Left ventricle myocardium inferior (tissue), 1 donor: ENCODE data around the gene AGPAT2. TPM values are rescaled to one million over a fixed set of nuclear protein-coding genes. Genes with fewer than 3 reads are reported as not detected.

Experiments used
- DNase-seq: peaks from one replicate; pipeline ENCODE4 v3.0.0-alpha.2; 2020
- H3K27ac ChIP-seq: fragments of 200-600 bp; replicated peaks from 2 replicates; pipeline ENCODE4 v1.8.0; 2021
- H3K27me3 ChIP-seq: fragments of 200-600 bp; 2 replicates; pipeline ENCODE4 v1.8.0; 2021; ENCODE audit warnings: low read depth
- H3K36me3 ChIP-seq: fragments of 200-600 bp; 2 replicates; pipeline ENCODE4 v1.8.0; 2021
- H3K4me1 ChIP-seq: fragments of 200-600 bp; 2 replicates; pipeline ENCODE4 v1.8.0; 2021
- H3K4me3 ChIP-seq: fragments of 200-600 bp; 2 replicates; pipeline ENCODE4 v1.8.0; 2021; ENCODE audit warnings: mild to moderate bottlenecking, moderate library complexity
- H3K9me3 ChIP-seq: fragments of 200-600 bp; replicated peaks from 2 replicates; pipeline ENCODE4 v1.8.0; 2021
- intact Hi-C: fragments of 100-400 bp; cut with micrococcal nuclease; formaldehyde crosslinking; loops from one replicate; pipeline ENCODE4 v1.11.0; 2022
- total RNA-seq: library from RNA; stranded (reverse); fragmentation: NEBNext Ultra II Directional; extraction: Animal tissue kit (Norgen Biotek cat#: 25700); gene quantifications from one replicate; pipeline ENCODE4 v1.2.1, GENCODE V29; 2021
- TF ChIP-seq, protein P1 (sequence below): fragments of 200-600 bp; IDR thresholded peaks from 2 replicates; pipeline ENCODE4 v1.8.0; 2021; ENCODE audit warnings: antibody characterized with exemption, mild to moderate bottlenecking, borderline replicate concordance
- donor health status: DM: no; HTN: yes; CAD: no; lungs with severe emphysema.

AGPAT2 gene
- total RNA-seq, 1 donor from 2014 or later = 48.8 TPM

DNA sequence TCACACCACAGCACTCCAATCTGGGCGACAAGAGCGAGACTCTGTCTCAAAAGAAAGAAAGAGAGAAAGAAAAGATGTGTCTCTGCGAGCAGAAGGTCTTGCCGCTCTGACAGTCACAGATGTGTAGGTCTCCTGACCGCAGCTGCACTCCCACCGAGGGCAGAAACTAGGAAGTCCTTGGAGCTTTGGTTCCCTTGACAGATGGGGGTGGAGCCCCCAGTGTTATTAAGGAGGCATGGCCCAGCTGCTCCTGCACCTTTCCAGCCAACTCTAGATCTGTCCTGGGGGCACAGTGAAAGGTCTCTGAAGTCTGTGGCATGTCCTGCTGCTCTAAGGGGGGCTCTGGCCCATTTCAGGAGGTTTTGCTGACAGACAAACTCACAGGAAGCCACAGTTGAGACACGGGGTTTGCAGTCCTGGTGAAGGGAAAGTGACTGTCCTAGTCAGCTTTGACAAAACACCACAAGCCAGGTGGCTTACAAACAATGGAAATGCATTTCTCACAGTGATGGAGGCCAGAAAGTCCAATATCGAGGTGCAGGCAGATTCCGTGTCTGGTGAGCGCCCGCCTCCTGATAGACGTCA, 16.1 kb upstream of the AGPAT2 start:
- no peaks in the 10 kb centered on the region for H3K9me3 ChIP-seq
- peaks cover 22% of the 10 kb centered on the region for H3K27me3 ChIP-seq
- intact Hi-C loops = no loop called here
- no peak overlapping the region for H3K4me3 ChIP-seq
- no peaks in the 10 kb centered on the region for H3K36me3 ChIP-seq
- TF ChIP-seq, protein P1, sequence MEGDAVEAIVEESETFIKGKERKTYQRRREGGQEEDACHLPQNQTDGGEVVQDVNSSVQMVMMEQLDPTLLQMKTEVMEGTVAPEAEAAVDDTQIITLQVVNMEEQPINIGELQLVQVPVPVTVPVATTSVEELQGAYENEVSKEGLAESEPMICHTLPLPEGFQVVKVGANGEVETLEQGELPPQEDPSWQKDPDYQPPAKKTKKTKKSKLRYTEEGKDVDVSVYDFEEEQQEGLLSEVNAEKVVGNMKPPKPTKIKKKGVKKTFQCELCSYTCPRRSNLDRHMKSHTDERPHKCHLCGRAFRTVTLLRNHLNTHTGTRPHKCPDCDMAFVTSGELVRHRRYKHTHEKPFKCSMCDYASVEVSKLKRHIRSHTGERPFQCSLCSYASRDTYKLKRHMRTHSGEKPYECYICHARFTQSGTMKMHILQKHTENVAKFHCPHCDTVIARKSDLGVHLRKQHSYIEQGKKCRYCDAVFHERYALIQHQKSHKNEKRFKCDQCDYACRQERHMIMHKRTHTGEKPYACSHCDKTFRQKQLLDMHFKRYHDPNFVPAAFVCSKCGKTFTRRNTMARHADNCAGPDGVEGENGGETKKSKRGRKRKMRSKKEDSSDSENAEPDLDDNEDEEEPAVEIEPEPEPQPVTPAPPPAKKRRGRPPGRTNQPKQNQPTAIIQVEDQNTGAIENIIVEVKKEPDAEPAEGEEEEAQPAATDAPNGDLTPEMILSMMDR = no peak
- no peak for DNase-seq
- H3K27ac ChIP-seq = no peak overlapping the region
- H3K4me1 ChIP-seq = peaks cover 8% of the 10 kb centered on the region

GRCh38 chr9:136701668-136702053, 14.4 kb upstream of the AGPAT2 start:
- Histone ChIP-seq H3K27ac (no peak overlapping the region), H3K9me3 (no peaks in the 10 kb centered on the region)

DNA sequence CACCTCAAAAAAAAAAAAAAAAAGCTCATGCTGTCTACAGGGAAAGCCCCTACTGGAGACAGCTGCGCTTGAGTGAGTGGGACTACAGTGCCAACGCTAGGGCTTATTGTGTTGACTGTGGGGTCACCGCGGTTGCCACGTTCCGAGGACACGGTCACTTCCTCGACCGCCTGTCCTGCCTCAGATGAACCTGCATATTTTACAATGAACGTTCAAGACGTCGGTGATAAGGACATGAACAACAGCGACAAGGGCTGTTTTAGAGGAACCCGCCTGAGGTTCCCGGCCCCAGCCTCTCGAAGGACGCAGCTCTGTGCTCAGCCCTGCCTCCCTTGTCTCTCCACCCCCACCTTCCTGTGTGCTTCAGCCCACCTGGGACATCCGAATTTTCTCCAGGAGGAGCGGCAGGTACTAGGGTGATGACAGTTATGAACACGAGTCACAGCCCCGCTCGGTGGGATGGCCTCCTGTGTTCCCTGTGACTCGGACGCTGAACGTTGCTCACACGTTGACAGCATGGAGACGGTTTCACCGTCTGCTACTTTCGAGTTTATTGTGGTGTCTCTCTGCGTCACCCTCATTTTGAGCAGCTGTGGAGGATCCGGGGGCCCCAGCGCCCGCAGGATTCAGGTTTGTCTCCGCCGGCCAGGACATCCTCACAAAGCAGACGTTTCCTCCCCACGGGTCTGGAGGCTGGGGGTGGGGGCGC, 13.9 kb upstream of the AGPAT2 start:
- TF ChIP-seq, protein P1 = no peak

More at GRCh38 chr9:136701668-136702053, 14.4 kb upstream of the AGPAT2 start:
- intact Hi-C loops = no loop called here
- DNase-seq = no peak
- TF ChIP-seq, protein P1 = no peak
- no peaks in the 10 kb centered on the region for H3K36me3 ChIP-seq
- peaks cover 8% of the 10 kb centered on the region for H3K4me1 ChIP-seq
- peaks cover 22% of the 10 kb centered on the region for H3K27me3 ChIP-seq
- H3K4me3 ChIP-seq = no peak overlapping the region

DNA sequence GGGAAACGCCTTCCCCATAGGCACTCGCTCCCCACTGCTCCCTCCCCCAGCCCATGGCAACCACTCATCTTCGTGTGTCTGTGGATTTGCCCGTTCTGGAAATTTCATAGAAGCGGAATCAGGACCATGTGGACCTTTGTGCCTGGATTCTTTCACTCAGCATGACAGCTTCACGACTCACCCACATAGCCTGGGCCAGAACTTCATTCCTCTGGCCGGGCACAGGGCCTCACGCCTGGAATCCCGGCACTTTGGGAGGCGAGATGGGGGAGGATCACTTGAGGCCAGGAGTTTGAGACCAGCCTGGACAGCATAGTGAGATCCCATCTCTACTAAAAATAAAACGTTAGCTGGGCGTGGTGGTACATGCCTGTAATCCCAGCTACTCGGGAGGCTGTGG, 13.0 kb upstream of the AGPAT2 start:
- Histone ChIP-seq H3K36me3 (no peaks in the 10 kb centered on the region), H3K4me1 (peaks cover 13% of the 10 kb centered on the region), H3K27me3 (peaks cover 22% of the 10 kb centered on the region), H3K9me3 (no peaks in the 10 kb centered on the region), H3K4me3 (no peak overlapping the region), H3K27ac (no peak overlapping the region)
- intact Hi-C loops = no loop called here
- TF ChIP-seq, protein P1 = no peak
- no peak for DNase-seq

More for the DNA sequence above, 13.9 kb upstream of the AGPAT2 start:
- Histone ChIP-seq H3K36me3 (no peaks in the 10 kb centered on the region), H3K27me3 (peaks cover 22% of the 10 kb centered on the region), H3K27ac (no peak overlapping the region), H3K4me3 (peak overlapping the region; percentile 19), H3K4me1 (peaks cover 8% of the 10 kb centered on the region), H3K9me3 (no peaks in the 10 kb centered on the region)
- intact Hi-C loops = no loop called here
- DNase-seq = no peak

- DNase-seq = no peak
- H3K9me3 ChIP-seq = no peaks in the 10 kb centered on the region
- peaks cover 22% of the 10 kb centered on the region for H3K27me3 ChIP-seq
- intact Hi-C loops = no loop called here
- no peak overlapping the region for H3K27ac ChIP-seq
- H3K4me1 ChIP-seq = peaks cover 27% of the 10 kb centered on the region
- H3K36me3 ChIP-seq = no peaks in the 10 kb centered on the region
- TF ChIP-seq, protein P1 = no peak
- H3K4me3 ChIP-seq = no peak overlapping the region
These were observed 11.5 kb upstream of the AGPAT2 start for GRCh38 chr9:136698635-136699246.
